GM20000 (cell line): Measurements from ENCODE around the gene MRGPRG.

ENCODE experiments used
- DNase-seq: peaks from one replicate; pipeline ENCODE4 v3.0.0; 2012; ENCODE audit warnings: low spot score
- CTCF ChIP-seq: IDR thresholded peaks from 2 replicates; pipeline ENCODE4 v1.5.1; 2012; ENCODE audit warnings: mild to moderate bottlenecking, control low read depth; ENCODE audit errors: extremely low read depth, missing control alignments

Gene MRGPRG

GRCh38 chr11:3222941-3223915 is 4.6 kb upstream of the MRGPRG start:
- DNase-seq = no peak
- TF ChIP-seq CTCF = no peak

GRCh38 chr11:3222003-3222855 is 3.6 kb upstream of the MRGPRG start:
- TF ChIP-seq CTCF = no peak
- no peak for DNase-seq

GRCh38 chr11:3221408-3222002 is 2.9 kb upstream of the MRGPRG start:
- no peak for TF ChIP-seq CTCF

GRCh38 chr11:3220521-3221407 is 2.2 kb upstream of the MRGPRG start:
- no peak for DNase-seq
- TF ChIP-seq CTCF = no peak

More at GRCh38 chr11:3221408-3222002, 2.9 kb upstream of the MRGPRG start:
- no peak for DNase-seq

GRCh38 chr11:3220101-3220500 is 1.5 kb upstream of the MRGPRG start:
- TF ChIP-seq CTCF = no peak
- no peak for DNase-seq

GRCh38 chr11:3219281-3219892 is 774 bp upstream of the MRGPRG start:
- no peak for TF ChIP-seq CTCF
- no peak for DNase-seq
